Panc1 (cell line): Measurements from ENCODE around the gene SIGLEC11. TPM values are rescaled to one million over a fixed set of nuclear protein-coding genes. Genes with fewer than 3 reads are reported as not detected.

ENCODE experiments used
- ATAC-seq: fragments of 200-7000 bp; cut with Tn5 transposase; 2 replicates; pipeline ENCODE4 v1.9.1; 2020; ENCODE audit warnings: mild to moderate bottlenecking, moderate library complexity
- BruUV-seq: library from RNA; stranded (reverse); fragments of 400-500 nt; replicated peaks from 2 replicates; lab custom pipeline; 2021; lab: Mats Ljungman, UMichigan
- CTCF ChIA-PET: fragments of 300-600 bp; sonication (Branson Sonifier 250); formaldehyde crosslinking; loops from one replicate; lab custom pipeline; 2022; ENCODE audit warnings: antibody characterized with exemption; lab: Charles Lee
- POLR2A ChIA-PET: fragments of 300-600 bp; sonication (Branson Sonifier 250); formaldehyde crosslinking; loops from one replicate; lab custom pipeline; 2022; ENCODE audit warnings: antibody characterized with exemption; lab: Charles Lee
- DNase-seq: peaks from one replicate; pipeline ENCODE4 v3.0.0-alpha.2; 2010; ENCODE audit warnings: low read depth, low spot score
- H3K27ac ChIP-seq: 2 replicates; pipeline ENCODE4 v1.5.1; 2011; ENCODE audit warnings: mild to moderate bottlenecking, low read length, inconsistent platforms
- H3K27me3 ChIP-seq: fragments of 200-500 bp; sonication (Bioruptor generic); 2 replicates; pipeline ENCODE4 v1.6.0; 2014; ENCODE audit warnings: low read length, inconsistent platforms; ENCODE audit not compliant: control insufficient read depth, insufficient read depth
- H3K36me3 ChIP-seq: fragments of 200-500 bp; sonication (Bioruptor generic); 2 replicates; pipeline ENCODE4 v1.5.1; 2014; ENCODE audit warnings: inconsistent platforms, mild to moderate bottlenecking, low read length, moderate library complexity; ENCODE audit not compliant: control insufficient read depth, insufficient read depth
- H3K4me1 ChIP-seq: 2 replicates; pipeline ENCODE4 v1.5.1; 2011; ENCODE audit warnings: inconsistent platforms, mild to moderate bottlenecking, low read length, moderate library complexity; ENCODE audit not compliant: control insufficient read depth, insufficient read depth
- H3K4me3 ChIP-seq, 2 experiments: 2 replicates each; pipeline ENCODE4 v1.5.1; 2011 to 2012; ENCODE audit warnings: low read depth in 2 of 2, low read length in 2 of 2, mild to moderate bottlenecking in 2 of 2, inconsistent platforms in 1 of 2, moderate library complexity in 1 of 2
- H3K9me3 ChIP-seq: fragments of 200-500 bp; sonication (Bioruptor generic); 2 replicates; pipeline ENCODE4 v1.5.1; 2014; ENCODE audit warnings: low read depth, mild to moderate bottlenecking, inconsistent platforms, low read length, moderate library complexity; ENCODE audit not compliant: control insufficient read depth, insufficient read depth
- POLR2AphosphoS5 ChIP-seq: IDR thresholded peaks from 2 replicates; pipeline ENCODE4 v1.6.1; 2012; ENCODE audit warnings: mild to moderate bottlenecking, low read depth, low read length, moderate library complexity
- SIN3A ChIP-seq: IDR thresholded peaks from 2 replicates; pipeline ENCODE4 v1.6.1; 2012; ENCODE audit warnings: low read depth, mild to moderate bottlenecking, low read length, moderate library complexity, borderline replicate concordance; ENCODE audit not compliant: insufficient read depth
- TCF7L2 ChIP-seq: IDR thresholded peaks from 2 replicates; pipeline ENCODE4 v1.6.1; 2011; ENCODE audit warnings: mild to moderate bottlenecking, low read depth, low read length, inconsistent platforms
- in situ Hi-C: cut with HindIII; loops from 2 replicates; pipeline ENCODE4 v1.10.0; 2016; ENCODE audit warnings: low sequenced_read_pairs, low pct_unique_long_range_greater_than_20kb
- intact Hi-C: fragments of 100-400 bp; cut with micrococcal nuclease; formaldehyde crosslinking; loops from one replicate; pipeline ENCODE4 v1.10.0; 2022; ENCODE audit not compliant: unreplicated experiment
- total RNA-seq: library from RNA; stranded (reverse); gene quantifications from one replicate; pipeline ENCODE4 v1.2.1, GENCODE V29; 2021; ENCODE audit not compliant: unreplicated experiment
- TF ChIP-seq, protein P1 (sequence below), 2 experiments: IDR thresholded peaks; 2 replicates each; pipeline ENCODE4 v1.6.1; 2011 to 2012; ENCODE audit warnings: low read depth in 2 of 2, control low read depth in 1 of 2, low read length in 1 of 2, mild to moderate bottlenecking in 1 of 2, moderate library complexity in 1 of 2; ENCODE audit not compliant: insufficient read depth in 1 of 2
- TF ChIP-seq, protein P2 (sequence below): fragments of 450-650 bp; IDR thresholded peaks from 2 replicates; pipeline ENCODE4 v1.5.1; 2017; ENCODE audit warnings: mild to moderate bottlenecking

Gene SIGLEC11
- total RNA-seq, 1 experiment from 2014 or later: not detected

DNA sequence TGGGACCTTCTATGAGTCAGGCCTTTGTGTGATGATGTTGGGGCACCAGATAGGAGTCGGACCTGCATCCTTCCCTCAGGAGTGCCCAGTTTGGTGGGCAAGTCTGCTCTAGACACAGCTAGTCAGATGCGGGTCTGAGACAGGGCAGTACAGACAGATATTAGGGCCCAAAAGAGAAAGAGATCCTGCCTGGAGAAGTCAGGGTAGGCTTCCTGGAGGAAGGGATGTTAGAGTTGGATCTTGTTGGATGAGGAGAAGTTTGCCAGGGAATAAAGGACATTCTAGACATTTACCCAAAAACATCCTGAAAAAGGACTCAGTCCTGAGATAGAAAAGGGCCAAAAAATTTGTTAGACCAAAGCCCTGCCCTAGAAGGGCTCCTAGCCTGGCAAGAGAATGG is 47.0 kb upstream of the SIGLEC11 start:
- in situ Hi-C loops: no loop called here
- ChIA-PET POLR2A (no interaction called here), CTCF (no interaction called here)
- intact Hi-C loops: no loop called here
- BruUV-seq: no TSS peak
- ATAC-seq (no peak), DNase-seq (no peak)
- Histone ChIP-seq H3K9me3 (no peaks in the 10 kb centered on the region), H3K27me3 (no peaks in the 10 kb centered on the region), H3K36me3 (no peaks in the 10 kb centered on the region; the same call in 1 of the 2 replicates), H3K4me1 (no peaks in the 10 kb centered on the region), H3K4me3 (no peak overlapping the region), H3K27ac (no peak overlapping the region)
- TF ChIP-seq TCF7L2 (no peak), SIN3A (no peak), POLR2AphosphoS5 (no peak)
- TF ChIP-seq, protein P1, sequence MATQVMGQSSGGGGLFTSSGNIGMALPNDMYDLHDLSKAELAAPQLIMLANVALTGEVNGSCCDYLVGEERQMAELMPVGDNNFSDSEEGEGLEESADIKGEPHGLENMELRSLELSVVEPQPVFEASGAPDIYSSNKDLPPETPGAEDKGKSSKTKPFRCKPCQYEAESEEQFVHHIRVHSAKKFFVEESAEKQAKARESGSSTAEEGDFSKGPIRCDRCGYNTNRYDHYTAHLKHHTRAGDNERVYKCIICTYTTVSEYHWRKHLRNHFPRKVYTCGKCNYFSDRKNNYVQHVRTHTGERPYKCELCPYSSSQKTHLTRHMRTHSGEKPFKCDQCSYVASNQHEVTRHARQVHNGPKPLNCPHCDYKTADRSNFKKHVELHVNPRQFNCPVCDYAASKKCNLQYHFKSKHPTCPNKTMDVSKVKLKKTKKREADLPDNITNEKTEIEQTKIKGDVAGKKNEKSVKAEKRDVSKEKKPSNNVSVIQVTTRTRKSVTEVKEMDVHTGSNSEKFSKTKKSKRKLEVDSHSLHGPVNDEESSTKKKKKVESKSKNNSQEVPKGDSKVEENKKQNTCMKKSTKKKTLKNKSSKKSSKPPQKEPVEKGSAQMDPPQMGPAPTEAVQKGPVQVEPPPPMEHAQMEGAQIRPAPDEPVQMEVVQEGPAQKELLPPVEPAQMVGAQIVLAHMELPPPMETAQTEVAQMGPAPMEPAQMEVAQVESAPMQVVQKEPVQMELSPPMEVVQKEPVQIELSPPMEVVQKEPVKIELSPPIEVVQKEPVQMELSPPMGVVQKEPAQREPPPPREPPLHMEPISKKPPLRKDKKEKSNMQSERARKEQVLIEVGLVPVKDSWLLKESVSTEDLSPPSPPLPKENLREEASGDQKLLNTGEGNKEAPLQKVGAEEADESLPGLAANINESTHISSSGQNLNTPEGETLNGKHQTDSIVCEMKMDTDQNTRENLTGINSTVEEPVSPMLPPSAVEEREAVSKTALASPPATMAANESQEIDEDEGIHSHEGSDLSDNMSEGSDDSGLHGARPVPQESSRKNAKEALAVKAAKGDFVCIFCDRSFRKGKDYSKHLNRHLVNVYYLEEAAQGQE (IDR thresholded peaks at IDR 0.05; ENCODE audit: insufficient read depth in 1 of 2, low read depth in 2 of 2, low read length in 1 of 2): no peak
- TF ChIP-seq, protein P2, sequence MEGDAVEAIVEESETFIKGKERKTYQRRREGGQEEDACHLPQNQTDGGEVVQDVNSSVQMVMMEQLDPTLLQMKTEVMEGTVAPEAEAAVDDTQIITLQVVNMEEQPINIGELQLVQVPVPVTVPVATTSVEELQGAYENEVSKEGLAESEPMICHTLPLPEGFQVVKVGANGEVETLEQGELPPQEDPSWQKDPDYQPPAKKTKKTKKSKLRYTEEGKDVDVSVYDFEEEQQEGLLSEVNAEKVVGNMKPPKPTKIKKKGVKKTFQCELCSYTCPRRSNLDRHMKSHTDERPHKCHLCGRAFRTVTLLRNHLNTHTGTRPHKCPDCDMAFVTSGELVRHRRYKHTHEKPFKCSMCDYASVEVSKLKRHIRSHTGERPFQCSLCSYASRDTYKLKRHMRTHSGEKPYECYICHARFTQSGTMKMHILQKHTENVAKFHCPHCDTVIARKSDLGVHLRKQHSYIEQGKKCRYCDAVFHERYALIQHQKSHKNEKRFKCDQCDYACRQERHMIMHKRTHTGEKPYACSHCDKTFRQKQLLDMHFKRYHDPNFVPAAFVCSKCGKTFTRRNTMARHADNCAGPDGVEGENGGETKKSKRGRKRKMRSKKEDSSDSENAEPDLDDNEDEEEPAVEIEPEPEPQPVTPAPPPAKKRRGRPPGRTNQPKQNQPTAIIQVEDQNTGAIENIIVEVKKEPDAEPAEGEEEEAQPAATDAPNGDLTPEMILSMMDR: no peak

DNA sequence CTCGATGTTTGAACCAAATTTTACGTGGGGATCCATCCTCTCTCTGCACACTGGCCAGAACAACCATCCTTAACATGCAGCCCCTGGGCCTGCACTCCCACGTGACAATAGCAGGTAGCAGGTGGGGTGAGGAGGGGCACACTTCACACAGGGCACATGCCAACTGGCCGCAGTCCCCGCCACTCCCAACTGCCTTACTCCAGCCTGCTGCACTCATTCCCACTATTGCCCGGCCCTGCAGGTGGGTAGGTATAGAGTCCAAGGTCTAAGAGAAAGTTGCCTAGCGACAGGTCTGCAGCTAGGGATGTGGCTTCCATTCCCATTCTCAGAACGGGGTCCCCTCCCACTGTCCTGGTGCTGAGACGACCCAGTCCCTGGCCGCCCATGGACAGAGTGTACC is 46.2 kb upstream of the SIGLEC11 start:
- no peak overlapping the region for H3K4me3 ChIP-seq
- H3K9me3 ChIP-seq: no peaks in the 10 kb centered on the region
- CTCF ChIA-PET: no interaction called here
- H3K4me1 ChIP-seq: no peaks in the 10 kb centered on the region
- in situ Hi-C loops (no loop called here), intact Hi-C loops (no loop called here)
- ATAC-seq (no peak), DNase-seq (no peak)
- H3K27me3 ChIP-seq: no peaks in the 10 kb centered on the region
- H3K36me3 ChIP-seq: no peaks in the 10 kb centered on the region; the same call in 1 of the 2 replicates
- POLR2A ChIA-PET: no interaction called here
- H3K27ac ChIP-seq: no peak overlapping the region
- BruUV-seq: no TSS peak
- TF ChIP-seq TCF7L2 (no peak), POLR2AphosphoS5 (no peak), SIN3A (no peak)
- TF ChIP-seq, protein P1 (IDR thresholded peaks at IDR 0.05; ENCODE audit: insufficient read depth in 1 of 2, low read depth in 2 of 2, low read length in 1 of 2): no peak
- TF ChIP-seq, protein P2: no peak
